ENCODE measurements around the gene CASS4.

- TF ChIP-seq, protein P1, sequence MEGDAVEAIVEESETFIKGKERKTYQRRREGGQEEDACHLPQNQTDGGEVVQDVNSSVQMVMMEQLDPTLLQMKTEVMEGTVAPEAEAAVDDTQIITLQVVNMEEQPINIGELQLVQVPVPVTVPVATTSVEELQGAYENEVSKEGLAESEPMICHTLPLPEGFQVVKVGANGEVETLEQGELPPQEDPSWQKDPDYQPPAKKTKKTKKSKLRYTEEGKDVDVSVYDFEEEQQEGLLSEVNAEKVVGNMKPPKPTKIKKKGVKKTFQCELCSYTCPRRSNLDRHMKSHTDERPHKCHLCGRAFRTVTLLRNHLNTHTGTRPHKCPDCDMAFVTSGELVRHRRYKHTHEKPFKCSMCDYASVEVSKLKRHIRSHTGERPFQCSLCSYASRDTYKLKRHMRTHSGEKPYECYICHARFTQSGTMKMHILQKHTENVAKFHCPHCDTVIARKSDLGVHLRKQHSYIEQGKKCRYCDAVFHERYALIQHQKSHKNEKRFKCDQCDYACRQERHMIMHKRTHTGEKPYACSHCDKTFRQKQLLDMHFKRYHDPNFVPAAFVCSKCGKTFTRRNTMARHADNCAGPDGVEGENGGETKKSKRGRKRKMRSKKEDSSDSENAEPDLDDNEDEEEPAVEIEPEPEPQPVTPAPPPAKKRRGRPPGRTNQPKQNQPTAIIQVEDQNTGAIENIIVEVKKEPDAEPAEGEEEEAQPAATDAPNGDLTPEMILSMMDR (conservative IDR thresholded peaks at IDR 0.05; ENCODE audit: low read depth, low read length): no peak
- TF ChIP-seq EZH2 (IDR thresholded peaks at IDR 0.05; ENCODE audit: borderline replicate concordance, low read depth, low read length, poor library complexity, severe bottlenecking): no peak
Measured at GRCh38 chr20:56469077-56469449, 57.0 kb downstream of the CASS4 start.
